Measurements from ENCODE around the gene FCGR3A.
"Not testable (repeated sequence)": the region's sequence is repeated elsewhere in the genome, so short reads cannot be mapped to it uniquely, and the experiment has no call there.

- not testable (repeated sequence) for TF ChIP-seq CEBPB (IDR thresholded peaks at IDR 0.05; ENCODE audit: low read depth, low read length); YY1 (IDR thresholded peaks at IDR 0.05; ENCODE audit: low read depth, low read length); MAX (IDR thresholded peaks at IDR 0.05); ZNF274 (IDR thresholded peaks at IDR 0.05; ENCODE audit: borderline replicate concordance, extremely low read depth, low read length); RFX5 (IDR thresholded peaks at IDR 0.05; ENCODE audit: borderline replicate concordance, low read depth, low read length); EZH2 (IDR thresholded peaks at IDR 0.05; ENCODE audit: low read depth, low read length, severe bottlenecking)
Observed at GRCh38 chr1:161556990-161557389, 7.4 kb upstream of the FCGR3A start.

Measured in H1 (cell line).